Measurements from ENCODE around the gene CAMK1D.

- TF ChIP-seq POLR2A (IDR thresholded peaks at IDR 0.05; ENCODE audit: low read depth, low read length) (no peak), CTCF (IDR thresholded peaks at IDR 0.05; ENCODE audit: extremely low read depth in 1 of 2, insufficient read depth in 1 of 2, low read depth in 1 of 2, low read length in 2 of 2) (no peak), MAX (IDR thresholded peaks at IDR 0.05; ENCODE audit: insufficient read depth, insufficient read length) (no peak), MYC (IDR thresholded peaks at IDR 0.05; ENCODE audit: low read depth, low read length) (no peak), POLR2AphosphoS5 (IDR thresholded peaks at IDR 0.05; ENCODE audit: insufficient read depth, low read depth, low read length) (no peak), EZH2 (IDR thresholded peaks at IDR 0.05; ENCODE audit: borderline replicate concordance, low read depth, low read length, severe bottlenecking) (no peak), JUN (IDR thresholded peaks at IDR 0.05; ENCODE audit: borderline replicate concordance, insufficient read depth, insufficient read length, low read depth) (no peak), FOS (IDR thresholded peaks at IDR 0.05; ENCODE audit: borderline replicate concordance, insufficient read depth, low read length) (no peak)
These were observed 362.0 kb downstream of the CAMK1D start for GRCh38 chr10:12711350-12711708.

Measured in endothelial cell of umbilical vein (primary cell).